Activated CD4-positive, alpha-beta T cell treated with anti-CD3 and anti-CD28 coated beads for 36 hours (primary cell): ENCODE data around the gene PHYH. TPM values are rescaled to one million over a fixed set of nuclear protein-coding genes. Genes with fewer than 3 reads are reported as not detected.
"Not testable (repeated sequence)": the region's sequence is repeated elsewhere in the genome, so short reads cannot be mapped to it uniquely, and the experiment has no call there.

Experiments used
- ATAC-seq: fragments of 200-7000 bp; cut with Tn5 transposase; one replicate; pipeline ENCODE4 v1.10.0; 2021; ENCODE audit warnings: mild to moderate bottlenecking, moderate library complexity
- CTCF ChIA-PET: fragments of 350-600 bp; sonication (Branson Sonifier 250); formaldehyde crosslinking; loops from one replicate; lab custom pipeline; 2021; ENCODE audit warnings: antibody characterized with exemption; lab: Charles Lee
- POLR2A ChIA-PET: fragments of 350-600 bp; sonication (Branson Sonifier 250); formaldehyde crosslinking; loops from one replicate; lab custom pipeline; 2021; ENCODE audit warnings: antibody characterized with exemption, inconsistent platforms; lab: Charles Lee
- DNase-seq: peaks from one replicate; pipeline ENCODE4 v3.0.0-alpha.2; 2020
- H3K27ac Mint-ChIP-seq: one replicate; pipeline ENCODE4 v1.8.0; 2021; ENCODE audit warnings: mixed read lengths
- H3K27me3 Mint-ChIP-seq: one replicate; pipeline ENCODE4 v1.8.0; 2021; ENCODE audit warnings: mixed read lengths
- H3K36me3 Mint-ChIP-seq: one replicate; pipeline ENCODE4 v1.8.0; 2021; ENCODE audit warnings: low read depth, mixed read lengths
- H3K4me1 Mint-ChIP-seq: one replicate; pipeline ENCODE4 v1.8.0; 2021; ENCODE audit warnings: mixed read lengths
- H3K4me3 Mint-ChIP-seq: one replicate; pipeline ENCODE4 v1.8.0; 2021; ENCODE audit warnings: mild to moderate bottlenecking, moderate library complexity, mixed read lengths
- H3K9me3 Mint-ChIP-seq: one replicate; pipeline ENCODE4 v1.8.0; 2021; ENCODE audit warnings: low read depth, mixed read lengths
- intact Hi-C, 2 experiments: fragments of 100-400 bp; cut with DNase I in 1 of 2; cut with micrococcal nuclease in 1 of 2; formaldehyde crosslinking; loops; one replicate each; pipeline versions ENCODE4 v1.14.2 to v1.15.1; 2022 to 2024; cut with DNase I, micrococcal nuclease
- total RNA-seq, 2 experiments: library from RNA; stranded (reverse); gene quantifications; one replicate each; pipeline ENCODE4 v1.2.3, GENCODE V29; 2021

The PHYH gene
- total RNA-seq, 2 experiments from 2014 or later, result 11.7 to 12.8 TPM

DNA sequence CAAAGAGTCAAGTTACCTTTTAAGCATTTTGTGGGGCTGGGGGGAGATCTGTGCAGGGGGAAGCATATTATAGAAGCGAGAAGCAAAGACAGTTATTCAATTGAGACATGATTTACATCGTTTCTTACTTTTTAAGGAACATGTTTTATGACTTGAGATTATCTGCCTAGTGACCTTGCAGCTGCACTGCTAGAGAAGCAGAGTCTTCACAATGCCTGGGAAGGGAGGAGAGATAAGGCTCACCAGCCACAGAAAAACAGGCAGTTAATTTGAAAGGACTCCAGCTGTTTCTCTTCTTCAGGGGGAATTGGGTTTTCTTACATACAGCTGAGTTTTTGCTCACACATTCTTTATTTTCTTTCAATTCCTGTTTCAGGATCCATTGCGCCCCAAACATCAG lies 31.0 kb downstream of the PHYH start:
- Mint-ChIP-seq H3K27ac (no peak overlapping the region), H3K4me1 (no peaks in the 10 kb centered on the region), H3K9me3 (no peaks in the 10 kb centered on the region), H3K27me3 (peaks cover 5% of the 10 kb centered on the region), H3K36me3 (no peaks in the 10 kb centered on the region), H3K4me3 (no peak overlapping the region)
- no peak for ATAC-seq
- POLR2A ChIA-PET, result no interaction called here
- CTCF ChIA-PET, result interaction anchor here (0.6 to 0.8 kb wide), 2 partner anchors 13 to 17 kb away, joined by 3 read pairs; no protein-coding TSS in a partner anchor
- intact Hi-C loops, result no loop called here
- DNase-seq, result no peak

DNA sequence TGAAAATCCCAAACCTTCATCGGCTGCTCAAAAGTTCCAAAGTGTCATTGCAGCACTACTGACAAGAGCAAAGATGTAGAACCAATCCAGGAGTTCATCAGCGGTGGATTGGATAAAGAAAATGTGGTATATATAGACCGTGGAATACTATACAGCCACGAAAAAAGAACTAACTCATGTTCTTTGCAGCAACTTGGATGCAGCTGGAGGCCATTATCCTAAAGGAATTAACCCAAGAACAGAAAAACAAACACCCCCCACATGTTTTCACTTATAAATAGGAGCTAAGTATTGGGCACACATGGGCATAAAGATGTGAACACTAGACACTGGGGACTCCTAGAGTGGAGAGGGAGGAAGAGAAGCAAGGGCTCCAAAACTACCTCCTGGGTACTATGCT lies 31.6 kb downstream of the PHYH start:
- Mint-ChIP-seq H3K4me3 (no peak overlapping the region), H3K27ac (no peak overlapping the region), H3K27me3 (peaks cover 6% of the 10 kb centered on the region), H3K9me3 (no peaks in the 10 kb centered on the region), H3K36me3 (no peaks in the 10 kb centered on the region), H3K4me1 (no peaks in the 10 kb centered on the region)
- POLR2A ChIA-PET, result no interaction called here
- no peak for ATAC-seq
- intact Hi-C loops, result no loop called here
- CTCF ChIA-PET, result interaction anchor here (0.6 to 1.0 kb wide), 3 partner anchors 12 to 62 kb away, joined by 3 read pairs; no protein-coding TSS in a partner anchor
- DNase-seq, result no peak

DNA sequence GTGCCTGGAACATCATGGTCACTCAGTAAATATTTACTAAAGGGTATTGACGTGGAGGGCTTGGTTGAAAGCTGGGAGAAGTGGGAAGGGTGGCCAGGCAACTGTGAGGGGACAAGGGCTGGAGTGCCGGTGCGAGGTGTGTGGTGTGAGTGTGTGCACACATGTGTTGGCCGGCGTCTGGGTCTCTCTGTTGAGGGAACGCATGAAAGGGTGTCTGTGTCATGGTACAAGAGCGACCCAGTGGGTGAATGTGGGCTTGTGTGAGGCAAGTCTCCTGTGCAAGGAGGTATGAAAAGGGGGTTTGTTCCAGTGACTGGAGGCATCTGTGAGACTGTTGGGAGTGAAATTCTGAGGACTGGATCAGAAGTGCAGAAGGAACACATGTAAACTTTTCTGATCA lies 36.3 kb downstream of the PHYH start:
- ATAC-seq (no peak), DNase-seq (no peak)
- Mint-ChIP-seq H3K9me3 (peaks cover 4% of the 10 kb centered on the region), H3K27ac (no peak overlapping the region), H3K27me3 (peaks cover 12% of the 10 kb centered on the region), H3K4me3 (no peak overlapping the region), H3K4me1 (no peaks in the 10 kb centered on the region), H3K36me3 (no peaks in the 10 kb centered on the region)
- CTCF ChIA-PET, result no interaction called here
- POLR2A ChIA-PET, result no interaction called here
- intact Hi-C loops, result no loop called here

- DNase-seq, result no peak
- ChIA-PET POLR2A (interaction anchor here (0.6 kb wide), 1 partner anchor 1122 kb away, joined by 3 read pairs; no protein-coding TSS in a partner anchor), CTCF (no interaction called here)
- H3K9me3 Mint-ChIP-seq, result peaks cover 4% of the 10 kb centered on the region
- H3K27me3 Mint-ChIP-seq, result peaks cover 12% of the 10 kb centered on the region
- H3K27ac Mint-ChIP-seq, result no peak overlapping the region
- intact Hi-C loops, result no loop called here
- ATAC-seq, result no peak
- no peaks in the 10 kb centered on the region for H3K36me3 Mint-ChIP-seq
- H3K4me3 Mint-ChIP-seq, result no peak overlapping the region
- H3K4me1 Mint-ChIP-seq, result no peaks in the 10 kb centered on the region
These were observed 37.4 kb downstream of the PHYH start for GRCh38 chr10:13262433-13262832.

DNA sequence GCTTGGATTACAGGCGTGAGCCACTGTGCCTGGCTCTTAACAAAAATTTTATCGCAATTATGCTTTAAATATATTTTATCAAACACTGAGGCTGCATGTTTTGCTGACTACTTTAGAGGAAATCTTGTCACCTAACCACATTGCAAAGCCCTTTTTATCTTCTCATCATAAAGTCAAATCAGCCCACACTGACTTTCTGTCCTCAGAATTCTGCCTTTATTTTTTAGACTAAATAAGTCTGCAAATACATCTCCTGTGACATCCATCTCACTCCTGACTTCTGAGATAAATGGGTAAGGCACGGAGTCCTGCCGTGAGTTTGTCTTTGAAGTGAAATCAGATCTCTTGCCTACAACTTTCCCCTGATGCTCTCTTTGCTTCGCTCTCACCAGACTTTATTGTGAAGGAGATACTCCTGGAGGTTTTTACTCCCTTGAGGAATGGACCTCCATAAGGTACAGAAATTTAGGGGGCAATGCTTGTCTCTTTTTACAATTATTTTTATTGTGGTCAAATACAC lies 42.2 kb downstream of the PHYH start:
- Mint-ChIP-seq H3K4me1 (no peaks in the 10 kb centered on the region), H3K27ac (no peak overlapping the region), H3K9me3 (peaks cover 4% of the 10 kb centered on the region), H3K36me3 (no peaks in the 10 kb centered on the region), H3K4me3 (no peak overlapping the region), H3K27me3 (peaks cover 2% of the 10 kb centered on the region)
- ATAC-seq (no peak), DNase-seq (no peak)
- CTCF ChIA-PET, result interaction anchor here (0.5 to 1.0 kb wide), 2 partner anchors 9 to 44 kb away, joined by 3 to 4 read pairs; no protein-coding TSS in a partner anchor
- POLR2A ChIA-PET, result no interaction called here
- intact Hi-C loops, result no loop called here

DNA sequence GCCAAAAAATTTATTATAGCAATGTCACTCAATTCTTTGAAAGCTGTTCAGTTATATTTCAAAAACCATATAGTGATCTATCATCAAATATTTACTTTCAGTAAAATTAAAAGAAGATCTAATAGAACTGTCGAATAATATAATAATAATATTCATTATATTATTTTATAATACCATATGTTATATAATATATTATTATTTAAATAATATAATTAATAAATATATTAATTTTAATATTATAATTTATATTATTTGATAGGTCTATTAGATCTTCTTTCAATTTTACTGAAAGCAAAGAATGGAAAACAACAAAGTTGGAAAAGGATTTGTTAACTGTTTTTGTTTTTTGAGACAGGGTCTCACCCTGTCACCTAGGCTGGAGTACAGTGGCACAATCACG lies 43.2 kb downstream of the PHYH start:
- ATAC-seq, result no peak
- Mint-ChIP-seq H3K4me3 (no peak overlapping the region), H3K27me3 (no peaks in the 10 kb centered on the region), H3K9me3 (peaks cover 2% of the 10 kb centered on the region), H3K4me1 (no peaks in the 10 kb centered on the region), H3K27ac (no peak overlapping the region), H3K36me3 (no peaks in the 10 kb centered on the region)
- intact Hi-C loops, result no loop called here
- POLR2A ChIA-PET, result no interaction called here
- CTCF ChIA-PET, result no interaction called here
- no peak for DNase-seq

- ATAC-seq (no peak), DNase-seq (no peak)
- Mint-ChIP-seq H3K4me3 (no peak overlapping the region), H3K4me1 (no peaks in the 10 kb centered on the region), H3K36me3 (no peaks in the 10 kb centered on the region), H3K27me3 (no peaks in the 10 kb centered on the region), H3K27ac (no peak overlapping the region), H3K9me3 (no peaks in the 10 kb centered on the region)
- ChIA-PET CTCF (interaction anchor here (1.1 kb wide), 1 partner anchor 49 kb away, joined by 3 read pairs; no protein-coding TSS in a partner anchor), POLR2A (no interaction called here)
- intact Hi-C loops, result no loop called here
These were observed 46.1 kb downstream of the PHYH start for GRCh38 chr10:13253726-13254125.

DNA sequence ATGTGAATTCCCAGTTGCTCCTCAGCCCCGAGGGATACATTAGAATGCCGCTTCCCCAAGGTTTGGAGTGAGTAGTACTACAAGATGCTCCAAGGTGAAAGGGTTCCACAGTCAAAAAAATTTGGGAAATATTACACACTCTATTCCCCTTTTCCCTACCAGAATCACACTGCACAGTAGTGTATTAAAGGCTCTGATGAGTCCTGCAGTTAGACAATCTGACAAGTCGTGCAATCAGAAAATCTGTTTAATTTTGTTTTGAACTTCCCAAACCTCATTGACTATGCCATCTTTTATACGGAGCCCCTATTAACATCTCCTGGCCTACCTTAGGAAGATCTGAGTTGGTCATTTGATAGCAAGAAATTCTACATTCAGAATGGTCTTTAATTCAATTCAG lies 52.1 kb downstream of the PHYH start:
- intact Hi-C loops, result no loop called here
- H3K27ac Mint-ChIP-seq, result no peak overlapping the region
- DNase-seq, result no peak
- CTCF ChIA-PET, result no interaction called here
- H3K36me3 Mint-ChIP-seq, result no peaks in the 10 kb centered on the region
- no peaks in the 10 kb centered on the region for H3K4me1 Mint-ChIP-seq
- ATAC-seq, result no peak
- H3K9me3 Mint-ChIP-seq, result no peaks in the 10 kb centered on the region
- POLR2A ChIA-PET, result no interaction called here
- no peaks in the 10 kb centered on the region for H3K27me3 Mint-ChIP-seq
- no peak overlapping the region for H3K4me3 Mint-ChIP-seq

- Mint-ChIP-seq H3K27ac (no peak overlapping the region), H3K4me1 (no peaks in the 10 kb centered on the region), H3K9me3 (no peaks in the 10 kb centered on the region), H3K27me3 (no peaks in the 10 kb centered on the region), H3K4me3 (no peak overlapping the region), H3K36me3 (no peaks in the 10 kb centered on the region)
- intact Hi-C loops, result no loop called here
- CTCF ChIA-PET, result no interaction called here
- DNase-seq, result no peak
- POLR2A ChIA-PET, result no interaction called here
- no peak for ATAC-seq
These were observed 52.6 kb downstream of the PHYH start for GRCh38 chr10:13247246-13247645.

DNA sequence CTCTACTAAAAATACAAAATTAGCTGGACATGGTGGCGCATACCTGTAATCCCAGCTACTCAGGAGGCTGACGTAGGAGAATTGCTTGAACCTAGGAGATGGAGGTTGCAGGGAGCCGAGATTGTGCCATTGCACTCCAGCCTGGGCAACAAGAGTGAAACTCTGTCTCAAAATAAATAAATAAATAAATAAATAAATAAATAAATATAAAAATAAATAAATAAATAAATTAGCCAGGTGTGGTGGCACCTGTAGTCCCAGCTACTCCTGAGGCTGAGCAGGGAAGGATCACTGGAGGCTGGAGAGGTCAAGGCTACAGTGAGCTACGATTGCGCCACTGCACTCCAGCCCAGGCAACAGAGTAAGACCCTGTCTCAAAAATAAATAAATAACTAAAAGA lies 57.6 kb downstream of the PHYH start:
- H3K9me3 Mint-ChIP-seq, H3K4me3 Mint-ChIP-seq, H3K27ac Mint-ChIP-seq, H3K27me3 Mint-ChIP-seq, POLR2A ChIA-PET, intact Hi-C loops, H3K36me3 Mint-ChIP-seq, ATAC-seq, H3K4me1 Mint-ChIP-seq, CTCF ChIA-PET, DNase-seq: not testable (repeated sequence)

- intact Hi-C loops, result no loop called here
- Mint-ChIP-seq H3K9me3 (no peaks in the 10 kb centered on the region), H3K27me3 (no peaks in the 10 kb centered on the region), H3K4me1 (no peaks in the 10 kb centered on the region), H3K4me3 (no peak overlapping the region), H3K27ac (no peak overlapping the region), H3K36me3 (no peaks in the 10 kb centered on the region)
- POLR2A ChIA-PET, result no interaction called here
- ATAC-seq (no peak), DNase-seq (no peak)
- CTCF ChIA-PET, result no interaction called here
These were observed 58.3 kb downstream of the PHYH start for GRCh38 chr10:13241613-13242012.

GRCh38 chr10:13239923-13240322 lies 59.9 kb downstream of the PHYH start:
- ChIA-PET CTCF (no interaction called here), POLR2A (no interaction called here)
- DNase-seq, result no peak
- Mint-ChIP-seq H3K36me3 (no peaks in the 10 kb centered on the region), H3K4me1 (no peaks in the 10 kb centered on the region), H3K27ac (no peak overlapping the region), H3K4me3 (no peak overlapping the region), H3K9me3 (no peaks in the 10 kb centered on the region), H3K27me3 (no peaks in the 10 kb centered on the region)
- intact Hi-C loops, result no loop called here
- ATAC-seq, result no peak
